Frontal cortex (tissue), 4 donors: Measurements from ENCODE around the gene HSDL2. TPM values are rescaled to one million over a fixed set of nuclear protein-coding genes. Genes with fewer than 3 reads are reported as not detected.
"Not testable (repeated sequence)": the region's sequence is repeated elsewhere in the genome, so short reads cannot be mapped to it uniquely, and the experiment has no call there.

Source experiments
- DNase-seq, 2 donors: peaks; one replicate each; pipeline ENCODE4 v3.0.0; 2012; ENCODE audit warnings: low spot score in 2 of 2
- FAIRE-seq: peaks from 2 replicates; lab custom pipeline; 2012; peaks lifted over from hg19 to GRCh38; lab: Jason Lieb, UNC
- total RNA-seq: library from RNA; depleted of rRNA; stranded (reverse); fragments of >200 nt; gene quantifications from one replicate; pipeline ENCODE4 v1.2.3, GENCODE V29; 2014
- donor health status: control.
- donor health status: control.
- donor health status: control.

The HSDL2 gene
- total RNA-seq, 1 donor from 2014 or later: 11.0 TPM

DNA sequence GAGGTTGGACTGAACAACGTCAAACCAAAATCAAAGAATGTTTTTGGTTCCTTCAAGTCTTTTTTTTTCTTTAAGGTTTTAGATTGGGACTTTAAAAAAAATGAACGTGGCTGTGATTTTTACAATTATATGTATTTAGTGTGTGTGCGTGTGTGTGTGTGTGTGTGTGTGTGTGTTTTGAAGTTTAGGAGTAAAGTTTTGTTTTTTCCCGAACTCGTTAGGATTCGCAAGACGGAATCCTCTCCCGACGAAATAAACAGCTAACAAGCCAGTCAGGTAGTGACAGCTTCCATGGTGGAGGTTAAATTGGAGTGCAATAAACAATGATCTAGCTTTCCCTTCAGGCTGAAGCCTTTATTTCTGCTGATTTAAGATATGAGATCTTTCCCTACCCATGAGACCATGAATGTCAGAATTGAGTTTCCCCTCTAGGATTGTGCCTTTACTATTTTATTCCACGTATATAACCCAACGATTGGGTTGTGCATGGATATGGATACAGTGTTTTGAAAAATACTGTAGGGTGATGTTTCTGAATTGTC, 108.0 kb downstream of the HSDL2 start:
- DNase-seq: peak in 1 of 2 donors; percentile 40
- no peak for FAIRE-seq

DNA sequence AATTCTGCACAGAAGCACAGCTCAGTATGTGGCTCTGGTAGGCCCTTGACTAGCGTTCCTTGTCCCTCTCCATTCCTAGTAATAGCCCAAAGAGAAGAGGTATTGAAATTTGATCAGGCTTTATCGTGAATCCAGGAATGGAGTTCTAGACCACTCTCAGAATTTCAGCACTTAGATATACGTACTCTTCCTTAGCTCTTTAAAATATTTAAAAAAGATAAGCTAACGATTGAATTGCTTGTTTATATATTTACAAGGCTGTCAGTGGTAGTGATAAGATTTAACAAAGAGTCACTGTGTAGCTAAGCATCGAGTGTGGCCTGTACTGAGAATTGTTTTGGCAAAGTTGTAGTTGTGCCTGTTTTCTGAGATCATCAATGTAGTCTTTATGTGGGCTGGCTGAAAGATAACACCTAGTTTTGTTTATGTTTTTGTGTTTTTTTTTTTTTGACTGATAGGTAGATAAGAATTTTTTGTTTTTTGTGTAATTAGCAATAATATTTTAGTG, 109.2 kb downstream of the HSDL2 start:
- DNase-seq (peak in 1 of 2 donors; percentile 26), FAIRE-seq (no peak)

DNA sequence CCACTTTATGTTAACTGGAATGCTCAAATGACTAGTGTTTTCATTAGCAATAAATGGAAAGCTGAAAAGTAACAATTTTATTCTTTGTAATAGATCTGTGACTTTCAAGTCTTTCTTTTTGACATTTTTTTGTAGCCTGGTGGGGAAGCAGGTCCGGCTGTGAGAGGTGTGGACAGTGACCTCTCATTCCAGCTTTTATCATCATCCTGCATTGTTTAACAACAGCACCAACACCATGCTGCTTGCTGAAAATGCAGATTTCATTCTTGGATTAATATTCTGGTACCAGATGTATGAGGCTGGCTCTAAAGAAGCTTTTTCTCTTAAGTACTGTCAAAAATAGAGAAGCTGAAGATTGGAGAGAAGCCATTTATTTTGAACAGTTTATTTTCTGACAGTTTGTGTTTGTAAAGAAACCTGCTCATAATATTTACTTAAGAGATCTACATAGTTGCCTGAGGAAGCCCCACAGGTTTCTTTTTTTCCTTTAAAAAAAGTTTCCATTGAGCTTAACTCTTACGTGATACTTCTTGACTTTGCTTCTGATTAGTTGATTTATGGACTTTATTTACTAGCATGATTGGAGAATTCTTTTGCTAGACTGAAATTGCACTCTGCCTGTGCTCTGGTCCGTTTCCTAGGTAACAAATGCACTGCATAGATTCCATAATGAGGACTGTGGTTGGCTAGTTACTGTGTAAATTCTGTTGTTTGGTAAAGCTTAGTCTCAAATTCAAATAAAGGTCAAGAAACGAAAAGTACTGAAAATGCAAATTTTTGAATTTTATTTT, 110.2 kb downstream of the HSDL2 start:
- DNase-seq (no peak), FAIRE-seq (no peak)

DNA sequence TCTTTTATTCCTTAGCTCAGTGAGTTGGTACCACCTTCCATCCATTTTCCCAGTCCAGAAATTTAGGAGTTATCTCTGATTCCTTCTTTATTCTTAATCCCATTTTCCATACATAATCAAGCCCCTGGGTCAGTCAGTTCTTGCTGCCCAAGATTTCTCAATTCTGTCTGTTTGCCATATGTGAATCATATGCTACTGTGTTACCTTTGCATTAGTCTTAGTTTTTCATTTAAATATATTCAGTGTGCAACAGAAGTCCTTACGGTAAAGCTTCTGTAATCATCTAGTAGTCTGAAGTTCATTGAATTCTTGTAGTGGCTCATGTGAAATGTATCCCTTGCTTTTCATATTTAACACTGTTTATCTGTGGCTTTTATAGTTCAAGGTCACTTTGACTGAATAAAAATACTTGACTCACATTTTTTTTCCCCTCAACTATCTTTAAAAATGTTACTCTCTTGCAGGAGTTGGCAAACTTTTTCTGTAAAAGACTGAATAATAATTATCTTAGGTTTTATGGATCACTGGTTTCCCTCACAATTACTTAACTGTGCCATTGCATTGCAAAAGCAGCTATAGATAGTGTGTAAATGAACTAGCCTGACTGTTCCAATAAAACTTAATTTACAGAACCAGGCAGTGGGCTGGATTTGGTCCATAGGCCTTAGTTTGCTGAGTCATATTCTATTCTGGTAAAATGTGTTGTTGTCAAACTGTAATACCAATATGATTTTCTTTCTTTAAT, 113.7 kb downstream of the HSDL2 start:
- DNase-seq (no peak), FAIRE-seq (no peak)

DNA sequence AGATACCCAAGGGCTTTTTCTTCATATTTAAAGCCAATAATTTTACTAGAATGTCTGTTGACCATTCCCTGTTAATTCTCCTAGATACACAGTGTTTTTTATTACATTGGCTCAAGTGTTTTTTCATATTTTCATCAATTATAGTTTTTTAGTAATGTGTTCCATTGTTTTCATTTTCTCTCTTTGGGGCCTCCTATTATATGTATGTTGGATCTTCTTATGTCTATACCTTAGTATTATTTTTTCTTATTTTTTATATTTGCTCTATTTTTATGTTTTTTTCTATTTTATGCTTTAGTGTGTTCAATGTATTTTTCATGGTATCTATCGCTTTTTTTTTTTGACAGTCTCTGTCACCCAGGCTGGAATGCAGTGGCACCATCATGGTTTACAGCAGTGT, 114.2 kb downstream of the HSDL2 start:
- DNase-seq (no peak), FAIRE-seq (no peak)

DNA sequence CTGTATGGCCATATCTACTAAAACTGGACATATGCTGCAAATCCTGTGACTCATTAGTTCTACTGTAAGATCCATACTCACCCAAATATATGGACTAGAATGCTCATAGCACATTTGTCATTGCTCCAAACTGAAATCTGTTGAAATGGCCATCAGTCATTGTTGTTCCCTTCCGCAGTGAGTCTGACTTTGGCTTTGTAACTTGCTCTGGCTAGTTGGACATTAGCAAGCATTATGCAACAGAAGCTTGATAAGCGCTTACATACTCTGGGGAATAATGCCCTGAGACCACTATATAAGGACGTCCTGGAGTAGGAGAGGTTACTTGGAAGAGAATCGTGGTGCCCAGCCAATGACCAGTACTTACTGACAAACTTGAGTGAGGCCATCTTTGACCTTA, 115.7 kb downstream of the HSDL2 start:
- FAIRE-seq: no peak
- no peak for DNase-seq

DNA sequence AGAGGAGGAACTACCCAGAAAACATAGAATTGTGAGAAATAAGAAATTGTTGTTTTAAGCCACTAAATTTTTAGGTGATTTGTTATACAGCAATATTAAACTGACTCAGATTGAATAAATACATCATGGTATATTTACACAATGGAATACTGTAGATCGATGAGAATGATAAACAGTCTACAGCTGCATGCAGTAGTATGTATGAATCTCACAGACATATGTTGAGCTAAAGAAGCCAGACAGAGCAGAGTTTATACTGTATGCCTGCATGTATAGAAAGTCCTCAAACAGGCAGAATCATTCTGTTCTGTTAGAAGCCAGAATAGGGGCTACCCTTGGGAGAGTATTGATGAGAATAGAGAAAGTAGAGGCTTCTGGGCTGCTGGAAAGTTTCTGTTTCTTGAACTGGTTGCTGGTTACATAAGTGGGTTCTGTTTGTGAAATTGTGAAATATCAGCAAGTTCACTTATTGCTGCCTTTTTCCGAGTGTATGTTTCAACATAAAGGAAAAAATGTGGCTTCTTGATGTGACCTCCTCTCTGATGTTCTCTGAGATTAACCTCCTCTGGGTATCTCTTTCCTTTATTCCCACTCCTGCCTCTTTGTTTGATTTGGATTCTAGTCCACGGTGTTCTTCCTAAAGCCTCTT, 116.3 kb downstream of the HSDL2 start:
- DNase-seq (no peak), FAIRE-seq (no peak)

DNA sequence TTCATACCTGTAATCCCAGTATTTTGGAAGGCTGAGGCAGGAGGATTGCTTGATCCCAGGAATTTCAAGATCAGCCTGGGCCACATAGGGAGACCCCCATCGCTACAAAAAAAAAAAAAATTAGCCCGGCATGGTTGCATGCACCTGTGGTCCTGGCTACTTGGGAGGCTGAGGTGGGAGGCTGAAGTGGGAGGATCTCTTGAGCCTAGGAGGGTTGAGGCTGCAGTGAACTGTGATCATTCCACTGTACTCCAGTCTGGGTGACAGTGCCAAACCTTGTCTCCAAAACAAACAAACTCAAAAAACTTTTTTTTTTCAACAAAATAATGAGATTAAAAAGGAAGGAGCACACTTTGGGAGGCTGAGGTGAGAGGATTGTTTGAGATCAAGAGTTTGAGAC, 120.9 kb downstream of the HSDL2 start:
- FAIRE-seq (no peak), DNase-seq (no peak)

DNA sequence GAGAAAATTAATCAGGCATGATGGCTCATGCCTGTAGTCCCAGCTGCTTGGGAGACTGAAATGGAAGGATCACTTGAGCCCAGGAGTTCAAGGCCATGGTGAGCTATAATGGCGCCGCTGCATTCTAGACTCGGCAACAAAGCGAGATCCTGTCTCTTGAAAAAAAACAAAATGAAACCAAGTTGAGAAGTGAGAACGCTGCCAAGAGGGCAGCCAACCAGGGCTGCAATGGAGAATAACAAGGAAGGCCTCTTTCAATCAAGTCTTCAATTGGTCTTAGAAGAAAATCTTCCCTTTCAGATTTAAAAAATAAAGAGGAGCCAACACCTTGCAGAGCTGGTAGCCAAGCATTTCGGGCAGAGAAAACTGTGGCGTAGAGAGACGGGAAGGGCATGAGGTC, 121.4 kb downstream of the HSDL2 start:
- no peak for FAIRE-seq
- no peak for DNase-seq

DNA sequence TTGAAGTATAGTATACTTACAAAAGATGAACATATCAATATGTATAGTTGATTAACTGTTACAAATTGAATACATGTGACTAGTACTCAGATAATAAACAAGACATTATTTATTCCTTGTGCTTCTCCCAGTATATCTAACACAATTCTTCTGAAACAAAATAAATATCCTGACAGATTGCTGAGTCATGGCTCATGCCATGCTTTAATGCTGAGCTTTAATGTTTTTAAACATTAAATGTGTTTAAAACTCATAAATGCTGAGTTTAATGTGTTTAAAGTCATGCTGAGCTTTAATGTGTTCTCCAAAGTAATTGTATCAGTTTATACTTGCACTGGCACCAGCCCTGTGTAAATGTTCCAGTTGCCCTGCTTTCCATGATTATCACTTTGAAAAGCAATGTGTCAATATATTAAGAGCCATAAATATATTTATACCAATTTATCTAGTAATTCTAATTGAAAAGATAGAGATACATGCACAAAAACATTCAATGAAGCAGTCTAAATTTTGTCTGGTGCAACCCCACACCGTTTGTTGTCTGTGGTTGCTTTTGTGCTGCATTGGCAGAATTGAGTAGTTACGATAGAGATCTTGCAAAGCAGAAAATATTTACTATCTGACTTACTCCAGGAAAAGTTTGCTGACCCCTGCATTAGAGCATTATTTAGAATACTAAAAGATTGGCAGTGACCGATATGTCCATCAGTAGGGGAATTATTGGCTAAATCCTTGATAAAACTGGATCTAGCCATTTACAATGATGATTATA, 122.5 kb downstream of the HSDL2 start:
- FAIRE-seq: no peak

DNA sequence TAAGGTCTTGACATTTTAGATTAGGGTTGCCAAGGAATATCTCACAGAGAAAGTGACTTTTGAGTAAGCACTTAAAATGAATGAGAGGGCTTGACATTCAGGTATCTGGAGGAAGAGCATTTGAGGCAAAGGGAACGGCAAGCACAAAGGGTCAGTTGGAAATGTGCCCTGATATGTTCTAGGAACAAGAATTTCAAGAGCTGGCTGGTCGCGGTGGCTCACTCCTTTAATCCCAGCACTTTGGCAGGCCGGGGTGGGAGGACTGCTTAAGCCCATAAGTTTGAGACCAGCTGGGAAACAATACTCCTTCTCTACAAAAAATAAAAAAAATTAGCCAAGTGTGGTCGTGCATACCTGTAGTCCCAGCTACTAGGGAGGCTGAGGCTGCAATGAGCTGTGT, 123.3 kb downstream of the HSDL2 start:
- no peak for FAIRE-seq
- no peak for DNase-seq

More for the DNA sequence above, 122.5 kb downstream of the HSDL2 start:
- DNase-seq: no peak

DNA sequence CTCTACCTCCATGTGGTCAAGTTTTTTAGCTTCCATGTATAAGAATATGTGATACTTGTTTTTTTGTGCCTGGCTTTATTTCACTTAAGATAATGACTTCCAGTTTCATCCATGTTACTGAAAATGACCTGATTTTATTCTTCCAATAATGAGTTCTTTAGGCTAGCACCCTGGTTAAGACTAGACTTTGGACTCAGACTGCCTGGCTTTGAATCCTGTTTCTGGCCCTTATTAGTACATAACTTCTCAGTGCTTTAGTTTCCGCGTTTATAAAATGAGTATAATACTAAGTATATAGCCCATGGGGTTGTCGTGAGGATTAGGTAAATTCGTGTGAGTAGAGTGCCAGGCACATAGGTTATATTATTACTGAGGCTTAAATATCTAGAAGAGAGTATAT, 125.2 kb downstream of the HSDL2 start:
- DNase-seq (no peak), FAIRE-seq (no peak)

DNA sequence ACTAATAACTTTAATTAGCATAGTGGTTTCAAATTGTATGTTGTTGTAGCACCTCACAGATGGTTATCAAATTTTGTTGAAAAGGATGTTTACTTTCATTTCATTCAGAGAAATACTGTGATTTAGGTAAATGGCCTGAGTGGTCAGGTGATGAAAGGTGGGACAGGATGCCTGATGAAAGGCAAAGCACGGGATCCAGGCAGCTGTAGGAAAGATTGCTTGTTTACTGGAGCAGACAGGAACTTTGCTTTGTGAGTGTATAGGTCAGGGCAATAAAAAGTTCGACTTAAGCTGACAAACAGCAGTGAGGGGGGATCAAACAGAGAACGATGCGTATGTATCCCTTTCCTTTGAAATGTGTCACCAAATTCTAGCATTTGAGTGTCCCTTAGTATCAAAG, 125.7 kb downstream of the HSDL2 start:
- no peak for FAIRE-seq
- no peak for DNase-seq

DNA sequence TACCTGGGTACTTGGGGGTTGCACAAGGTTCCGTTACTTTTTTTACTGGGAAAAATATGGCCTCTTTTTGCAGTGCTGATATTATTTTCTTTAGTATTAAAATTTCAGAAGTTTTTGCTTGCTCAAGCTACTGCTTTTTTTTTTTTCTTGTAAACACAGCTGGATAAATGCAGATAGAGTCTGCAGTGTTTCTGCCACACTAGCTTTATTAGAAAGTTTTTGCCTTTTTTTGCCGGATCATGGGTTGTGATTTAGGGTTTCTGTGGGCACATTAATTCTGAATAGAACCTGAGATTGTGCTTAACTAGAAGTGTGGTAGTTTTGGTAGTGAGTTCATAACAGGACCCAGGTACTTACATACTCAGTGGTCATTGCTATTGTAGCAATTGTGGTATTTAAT, 126.7 kb downstream of the HSDL2 start:
- FAIRE-seq (no peak), DNase-seq (no peak)

DNA sequence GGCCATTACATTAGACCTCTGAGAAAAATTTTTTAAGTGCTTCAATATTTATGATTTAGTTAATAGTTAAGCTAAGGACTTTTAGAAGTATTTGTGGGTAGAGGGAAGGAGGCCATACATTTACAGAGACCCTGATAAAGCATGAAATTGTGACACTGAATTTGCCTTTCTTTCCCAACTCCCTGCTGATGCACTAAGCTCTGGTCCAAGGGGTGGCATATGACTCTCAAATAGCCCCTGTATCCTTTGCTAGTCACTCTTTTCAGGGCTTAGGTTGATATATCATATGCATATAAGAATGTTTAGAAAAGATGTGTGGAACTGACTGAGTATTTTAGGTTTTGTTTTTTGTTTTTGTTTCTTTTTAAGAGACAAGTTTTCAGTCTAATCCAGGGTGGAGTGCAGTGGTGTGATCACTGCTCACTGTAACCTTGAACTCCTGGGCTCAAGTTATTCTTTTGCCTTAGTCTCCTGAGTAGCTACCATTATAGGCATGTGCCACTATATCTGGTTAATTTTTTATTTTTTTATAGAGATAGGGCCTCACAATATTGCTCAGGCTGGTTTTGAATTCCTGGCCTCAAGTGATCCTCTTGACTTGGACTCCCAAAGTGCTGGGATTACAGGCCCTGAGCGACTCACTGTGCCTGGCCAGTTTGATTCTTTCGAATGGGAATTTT, 127.2 kb downstream of the HSDL2 start:
- FAIRE-seq: no peak
- DNase-seq: no peak

DNA sequence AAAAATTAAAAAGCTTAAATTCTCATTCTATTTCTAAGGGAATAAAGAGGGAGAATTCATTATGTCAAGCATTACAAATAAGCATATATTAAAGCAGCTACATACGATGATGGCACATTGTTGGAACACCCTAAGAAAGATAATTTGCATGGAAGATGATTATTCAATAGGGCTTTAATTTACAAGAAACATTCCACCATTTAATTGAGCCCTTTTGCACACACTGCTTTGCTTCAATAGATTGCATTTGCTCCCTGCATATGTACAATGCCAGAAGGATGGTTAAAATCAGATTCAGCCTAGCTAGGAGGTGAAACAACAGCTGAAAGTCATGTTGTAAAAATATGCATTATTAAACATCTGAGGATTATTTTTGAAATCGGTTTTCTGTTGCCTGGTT, 128.5 kb downstream of the HSDL2 start:
- FAIRE-seq: no peak
- no peak for DNase-seq

DNA sequence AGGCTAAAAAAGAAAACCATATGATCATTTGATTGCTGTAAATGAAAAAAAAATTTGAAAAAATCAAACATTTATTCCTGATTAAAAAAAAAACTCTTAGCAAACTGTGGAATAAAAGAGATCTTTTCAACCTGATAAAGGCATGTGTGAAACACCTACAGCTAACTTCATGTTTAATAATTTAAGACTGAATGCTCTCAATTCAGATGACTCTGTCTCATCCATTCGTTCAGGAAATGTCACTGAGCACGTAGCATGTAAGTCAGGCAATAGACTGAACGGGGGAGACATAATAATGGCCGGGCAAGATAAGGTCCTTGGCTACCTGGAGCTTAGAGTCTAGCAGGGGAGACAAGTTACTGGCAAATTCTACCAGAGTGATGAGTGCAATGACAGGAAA, 132.5 kb downstream of the HSDL2 start:
- FAIRE-seq: not testable (repeated sequence)

DNA sequence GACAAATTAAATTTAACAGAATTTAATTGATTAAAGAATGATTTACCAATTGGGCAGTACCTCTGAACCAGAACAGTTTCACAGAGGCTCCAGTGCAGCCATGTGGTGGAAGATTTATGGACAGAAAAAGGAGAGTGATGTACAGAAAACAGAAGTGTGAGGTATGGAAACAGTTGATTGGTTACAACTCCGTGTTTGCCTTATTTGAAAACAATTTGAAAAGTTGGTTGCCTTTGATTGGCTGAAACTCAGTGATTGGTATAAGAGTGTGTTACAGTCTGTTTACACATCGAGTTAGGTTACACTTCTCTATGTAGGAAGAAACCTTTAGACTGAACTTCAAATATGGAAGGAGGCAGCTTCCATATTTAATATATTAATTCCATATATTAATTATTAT, 136.9 kb downstream of the HSDL2 start:
- no peak for DNase-seq
- FAIRE-seq: no peak

More for the DNA sequence above, 132.5 kb downstream of the HSDL2 start:
- DNase-seq: not testable (repeated sequence)

DNA sequence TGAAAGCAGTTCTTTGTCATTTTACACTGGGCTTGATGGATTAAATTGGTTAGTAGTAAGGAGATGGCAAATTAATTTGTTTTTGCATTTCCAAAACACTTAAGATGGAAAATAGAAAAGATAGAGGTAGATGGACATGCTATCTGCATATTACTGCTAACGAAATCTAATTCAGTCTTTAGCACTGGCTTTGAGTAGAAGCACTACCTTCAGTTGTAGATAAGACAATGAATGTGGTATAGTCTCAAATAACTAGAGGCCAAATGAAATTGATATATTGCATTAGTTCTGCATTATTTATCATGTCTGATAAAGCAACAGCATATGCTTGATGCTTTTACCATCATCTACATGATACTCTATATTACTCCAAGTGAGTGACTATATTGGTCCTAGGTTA, 140.2 kb downstream of the HSDL2 start:
- FAIRE-seq (no peak), DNase-seq (no peak)
